Colon (tissue), 2 donors: ENCODE data around the gene SULT2A1.
"Not testable (repeated sequence)": the region's sequence is repeated elsewhere in the genome, so short reads cannot be mapped to it uniquely, and the experiment has no call there.

Experiments used
- FAIRE-seq: peaks from 2 replicates; lab custom pipeline; 2012; peaks lifted over from hg19 to GRCh38; lab: Jason Lieb, UNC
- donor health status: control.
- donor health status: control.

The SULT2A1 gene

GRCh38 chr19:47860602-47861297, 25.4 kb downstream of the SULT2A1 start:
- FAIRE-seq, result no peak

GRCh38 chr19:47859838-47860237, 26.3 kb downstream of the SULT2A1 start:
- FAIRE-seq, result not testable (repeated sequence)

GRCh38 chr19:47858646-47859285, 27.3 kb downstream of the SULT2A1 start, which contains the start of gene TPRX2:
TSS of gene TPRX2 (plus strand) at chr19:47859235. CDS start at chr19:47859247, 12 bp downstream.
- not testable (repeated sequence) for FAIRE-seq

DNA sequence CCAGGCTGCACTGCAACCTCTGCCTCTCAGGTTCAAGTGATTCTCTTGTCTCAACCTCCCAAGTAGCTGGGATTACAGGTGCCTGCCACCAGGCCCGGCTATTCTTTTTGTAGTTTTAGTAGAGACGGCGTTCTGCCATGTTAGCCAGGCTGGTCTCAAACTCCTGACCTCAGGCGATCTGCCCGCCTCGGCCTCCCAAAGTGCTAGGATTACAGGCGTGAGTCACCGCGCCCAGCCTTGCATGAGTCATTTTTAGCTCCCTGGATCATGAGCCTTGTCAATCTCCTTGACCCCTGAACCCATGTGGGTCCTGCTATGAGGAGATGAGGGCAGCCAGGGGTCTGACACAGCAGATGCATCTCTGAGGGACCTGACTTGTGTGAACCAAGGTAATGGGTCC, 27.9 kb downstream of the SULT2A1 start:
- not testable (repeated sequence) for FAIRE-seq

DNA sequence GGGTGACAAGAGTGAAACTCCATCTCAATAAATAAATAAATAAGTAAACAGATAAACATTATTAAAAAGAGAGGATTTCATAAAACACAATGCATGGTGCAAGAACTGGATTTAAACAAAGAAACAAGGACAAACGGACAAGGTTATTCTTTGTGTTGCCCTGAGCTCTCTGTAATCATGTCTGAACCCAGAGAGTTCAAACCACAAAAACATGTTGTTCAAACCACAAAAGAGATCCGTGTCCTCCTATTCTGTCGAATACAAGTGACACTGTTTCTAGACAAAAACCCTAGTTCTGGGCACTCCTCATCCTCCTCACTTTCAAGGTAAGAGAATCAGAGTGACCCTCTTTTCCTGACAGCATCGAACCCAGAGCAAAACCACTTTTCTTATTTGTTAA, 31.7 kb downstream of the SULT2A1 start:
- no peak for FAIRE-seq

DNA sequence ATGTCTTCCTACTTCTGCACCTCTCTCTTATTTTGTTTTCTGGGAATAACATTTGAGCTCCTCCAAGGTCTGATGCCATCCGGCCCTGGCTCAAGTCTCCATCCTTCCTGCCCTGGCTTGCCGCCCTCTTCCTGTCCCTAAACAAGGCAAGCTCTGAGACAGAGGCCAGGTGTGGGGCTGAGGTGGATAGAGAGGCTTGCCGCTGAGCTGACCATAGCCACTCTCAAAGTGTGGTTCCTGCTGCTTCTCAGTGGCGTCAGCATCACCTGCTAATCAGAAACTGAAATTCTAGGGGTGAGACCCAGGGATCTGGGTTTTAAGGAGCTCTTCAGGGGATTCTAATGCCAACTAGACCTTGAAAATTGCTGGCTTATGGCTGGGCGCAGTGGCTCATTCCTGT, 33.1 kb downstream of the SULT2A1 start:
- FAIRE-seq, result no peak

DNA sequence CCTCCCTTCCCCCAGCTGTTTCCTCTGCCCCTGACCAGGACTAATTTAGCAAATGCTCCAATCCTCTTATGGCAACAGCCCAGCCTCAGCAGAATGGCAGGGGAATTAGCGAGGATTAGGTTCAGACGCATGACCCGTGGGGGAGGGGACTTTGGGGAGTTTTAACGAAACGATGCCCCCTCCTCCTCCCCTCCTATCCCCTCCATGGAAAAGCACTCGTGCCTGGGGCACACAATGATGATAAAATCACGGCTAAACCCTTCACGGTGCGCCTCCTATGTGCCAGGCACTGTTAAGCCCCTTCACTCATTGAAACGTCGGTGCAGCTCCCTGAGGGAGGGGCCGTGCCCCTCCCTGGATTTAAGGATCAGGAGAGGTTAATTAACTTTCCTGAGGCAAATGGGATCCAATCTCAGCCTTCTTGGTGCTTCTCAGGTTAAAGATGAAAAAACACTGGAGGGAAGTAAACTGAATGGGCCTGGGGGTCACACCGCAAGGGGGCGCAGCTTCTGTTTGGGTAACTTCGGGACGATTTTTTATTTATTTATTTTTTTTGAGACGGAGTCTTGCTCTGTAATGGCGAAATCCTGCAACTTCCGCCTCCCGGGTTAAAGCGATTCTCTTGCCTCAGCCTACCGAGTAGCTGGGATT, 37.2 kb downstream of the SULT2A1 start:
- no peak for FAIRE-seq

- FAIRE-seq, result no peak
Observed at GRCh38 chr19:47848425-47848822, 37.7 kb downstream of the SULT2A1 start.

DNA sequence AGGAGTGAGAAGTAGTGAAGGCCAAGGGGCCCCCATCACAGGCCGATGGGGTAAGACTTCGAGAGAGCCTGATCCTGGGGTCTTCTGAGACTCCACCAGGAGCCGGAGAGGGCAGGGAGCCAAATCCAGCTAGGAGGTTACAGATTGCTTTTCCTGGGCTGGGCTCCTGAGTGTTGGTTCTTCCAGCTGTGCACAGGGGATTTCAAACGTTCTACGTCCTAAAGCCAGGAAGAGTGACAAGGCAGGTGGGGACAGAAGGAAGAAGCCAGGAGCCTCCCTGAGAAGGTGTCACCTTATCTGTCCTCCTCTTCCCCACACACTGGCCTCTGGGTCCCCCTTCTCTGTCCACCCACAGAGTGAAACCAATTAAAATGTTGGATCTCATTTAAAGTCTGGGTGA, 43.2 kb downstream of the SULT2A1 start:
- FAIRE-seq, result no peak

DNA sequence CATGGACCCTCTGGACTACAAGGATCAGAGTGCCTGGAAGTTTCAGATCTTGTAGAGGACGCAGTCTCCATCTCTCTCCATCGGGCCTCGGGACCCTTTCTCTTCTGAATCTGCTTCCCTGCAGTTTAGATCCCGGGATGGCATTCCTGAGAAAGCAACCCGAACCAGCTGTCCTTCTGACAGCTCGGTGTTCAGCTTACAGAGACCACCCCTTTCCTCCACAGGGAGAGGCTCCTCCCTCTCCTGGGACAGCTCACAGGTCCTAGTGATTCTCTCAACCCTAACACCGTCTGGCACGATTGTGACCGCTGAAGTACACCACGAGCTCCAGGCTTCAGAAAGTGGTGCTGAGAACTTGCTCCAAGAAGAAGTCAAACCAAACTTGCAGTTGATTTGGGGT, 46.2 kb downstream of the SULT2A1 start:
- FAIRE-seq, result no peak

DNA sequence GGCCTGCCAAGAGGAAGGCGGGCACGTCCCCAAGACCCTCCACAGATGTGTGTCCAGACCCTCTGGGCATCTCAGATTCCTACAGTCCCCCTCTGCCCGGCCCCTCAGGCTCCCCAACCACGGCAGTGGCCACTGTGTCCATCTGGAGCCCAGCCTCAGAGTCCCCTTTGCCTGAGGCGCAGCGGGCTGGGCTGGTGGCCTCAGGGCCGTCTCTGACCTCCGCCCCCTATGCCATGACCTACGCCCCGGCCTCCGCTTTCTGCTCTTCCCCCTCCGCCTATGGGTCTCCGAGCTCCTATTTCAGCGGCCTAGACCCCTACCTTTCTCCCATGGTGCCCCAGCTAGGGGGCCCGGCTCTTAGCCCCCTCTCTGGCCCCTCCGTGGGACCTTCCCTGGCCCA, 46.7 kb downstream of the SULT2A1 start:
- no peak for FAIRE-seq

- no peak for FAIRE-seq
Observed at GRCh38 chr19:47836038-47836437, 50.1 kb downstream of the SULT2A1 start.

DNA sequence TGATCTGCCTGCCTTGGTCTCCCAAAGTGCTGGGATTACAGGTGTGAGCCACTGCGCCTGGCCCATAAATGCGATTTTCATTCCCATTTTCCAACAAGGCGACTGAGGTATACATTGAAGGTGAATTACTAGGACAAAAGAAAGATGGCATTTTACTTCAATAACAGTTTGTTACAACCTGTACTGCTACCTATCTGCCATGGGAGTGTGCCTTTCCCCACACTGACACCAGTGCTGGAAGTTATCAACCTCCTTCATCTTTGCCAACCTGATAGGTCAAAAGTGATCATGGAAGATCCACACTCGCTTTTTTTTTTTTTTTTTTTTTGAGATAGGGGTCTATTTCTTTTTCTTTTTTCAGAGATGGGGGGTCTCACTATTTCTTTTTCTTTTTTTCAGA, 53.4 kb downstream of the SULT2A1 start:
- no peak for FAIRE-seq

- FAIRE-seq, result no peak
Observed at GRCh38 chr19:47826800-47827199, 59.3 kb downstream of the SULT2A1 start.

GRCh38 chr19:47824396-47824795, 61.7 kb downstream of the SULT2A1 start:
- FAIRE-seq, result no peak

DNA sequence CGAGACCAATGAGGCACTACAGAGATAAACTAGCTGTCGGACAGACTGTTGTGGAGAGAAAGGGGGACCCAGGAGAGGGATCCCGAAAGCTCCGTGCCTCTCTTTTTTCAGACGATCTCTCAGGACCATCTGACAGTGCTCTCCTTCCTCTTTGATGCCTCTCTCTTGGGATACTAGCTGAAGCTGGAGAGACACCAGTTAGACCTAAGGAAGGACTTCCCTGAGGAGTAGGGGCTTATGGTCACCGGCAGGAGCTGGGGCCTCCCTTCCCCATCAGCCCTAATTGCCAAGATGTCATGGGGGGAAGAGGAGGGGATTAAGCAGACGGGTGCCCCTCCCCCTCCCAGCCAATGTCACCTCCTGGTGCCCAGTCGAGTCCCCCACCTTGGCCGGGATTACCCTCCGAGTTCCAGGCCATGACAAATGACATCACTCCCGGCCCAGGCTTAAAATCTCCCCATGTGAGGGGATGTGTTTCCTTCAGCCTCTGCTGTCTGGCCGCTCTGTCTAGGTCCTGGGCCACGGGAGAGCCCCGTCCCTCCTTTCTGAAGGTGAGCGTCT, 64.6 kb downstream of the SULT2A1 start, which contains the start of gene CRX:
Gene CRX, plus strand, starts transcription at position 478 of the 561 bp plus-strand sequence. CDS start 12,507 bp downstream, outside the sequence.
- no peak for FAIRE-seq
